Measurements from ENCODE around the gene AP5M1. TPM values are rescaled to one million over a fixed set of nuclear protein-coding genes. Genes with fewer than 3 reads are reported as not detected.
"Not testable (repeated sequence)": the region's sequence is repeated elsewhere in the genome, so short reads cannot be mapped to it uniquely, and the experiment has no call there.

Gene AP5M1
- total RNA-seq, 1 donor from 2014 or later: 79.1 TPM

DNA sequence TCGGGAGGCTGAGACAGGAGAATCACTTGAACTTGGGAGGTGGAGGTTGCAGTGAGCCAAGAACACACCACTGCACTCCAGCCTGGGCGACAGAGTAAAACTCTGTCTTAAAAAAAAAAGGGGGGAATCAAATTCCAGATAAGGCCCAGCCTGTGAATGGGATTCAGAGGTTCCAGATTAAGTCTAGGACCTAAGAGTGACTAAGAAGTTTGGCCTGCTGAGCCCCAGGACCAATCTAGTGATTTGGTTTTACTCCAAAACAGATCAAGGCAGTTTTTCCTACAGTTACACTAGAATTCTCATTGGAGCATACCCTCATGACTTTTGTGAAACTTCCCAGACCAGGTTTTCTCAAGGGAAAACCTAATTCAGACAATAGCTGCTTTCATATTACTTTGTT, 22.8 kb upstream of the AP5M1 start:
- Mint-ChIP-seq H3K27me3 (ENCODE audit: insufficient read depth, low read depth) (no peaks in the 10 kb centered on the region), H3K27ac (no peak overlapping the region), H3K9me3 (no peaks in the 10 kb centered on the region), H3K36me3 (peaks cover 19% of the 10 kb centered on the region), H3K4me1 (peaks cover 9% of the 10 kb centered on the region), H3K4me3 (no peak overlapping the region)
- Histone ChIP-seq H2AFZ (replicated peaks) (no peak overlapping the region), H3K4me1 (peaks cover 2% of the 10 kb centered on the region), H3K4me2 (no peak overlapping the region), H3K9me3 (ENCODE audit: low read depth) (no peaks in the 10 kb centered on the region), H3K27me3 (no peaks in the 10 kb centered on the region), H3K36me3 (peaks cover 14% of the 10 kb centered on the region), H4K20me1 (ENCODE audit: low read depth) (peaks cover 44% of the 10 kb centered on the region), H3K79me2 (ENCODE audit: low read depth) (peaks cover 79% of the 10 kb centered on the region), H3K9ac (no peak overlapping the region), H3K27ac (no peak overlapping the region), H3F3A (ENCODE audit: low read depth) (peaks cover 9% of the 10 kb centered on the region), H3K4me3 (no peak overlapping the region)
- no peak for TF ChIP-seq CTCF (IDR thresholded peaks at IDR 0.05)
- no peak for TF ChIP-seq EZH2phosphoT487 (IDR thresholded peaks at IDR 0.05)
- TF ChIP-seq EZH2 (IDR thresholded peaks at IDR 0.05): no peak
- DNase-seq (ENCODE audit: low spot score): no peak

DNA sequence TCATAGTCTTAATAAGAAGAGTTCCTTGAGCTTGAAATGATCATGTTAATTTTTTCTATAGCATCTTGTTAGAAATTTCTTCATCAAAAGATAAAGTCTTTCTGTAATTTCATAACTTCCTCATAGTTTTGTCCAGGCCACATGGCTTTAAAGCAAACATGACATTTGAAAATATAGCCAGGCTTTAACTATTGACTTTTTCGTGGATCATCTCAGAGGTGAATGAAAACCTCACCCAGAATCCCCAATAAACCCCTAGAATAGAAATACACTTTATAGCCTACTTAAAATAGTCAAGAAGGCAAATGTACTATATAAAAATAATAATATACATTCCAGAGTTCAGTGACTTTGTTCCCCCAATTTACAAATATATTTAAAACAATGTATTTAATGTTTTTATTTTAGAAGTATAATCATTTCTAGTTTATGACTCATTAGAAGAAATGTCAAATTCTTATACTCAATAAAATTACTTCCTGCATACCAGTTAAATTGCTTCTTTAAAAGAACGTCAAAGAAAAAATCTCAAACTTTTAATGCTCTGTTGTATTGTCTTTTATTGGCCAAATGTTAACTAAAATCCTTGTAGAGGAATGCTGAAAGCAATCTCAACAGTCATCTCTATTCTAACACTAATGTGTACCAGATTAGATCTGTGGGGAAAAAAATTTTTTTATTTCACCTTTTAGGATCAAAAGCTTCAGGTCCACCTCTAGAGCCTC, 21.7 kb upstream of the AP5M1 start:
- Histone ChIP-seq H3K79me2 (ENCODE audit: low read depth) (peaks cover 90% of the 10 kb centered on the region), H4K20me1 (ENCODE audit: low read depth) (peaks cover 55% of the 10 kb centered on the region), H3F3A (ENCODE audit: low read depth) (peaks cover 12% of the 10 kb centered on the region), H2AFZ (replicated peaks) (no peak overlapping the region), H3K4me2 (no peak overlapping the region), H3K36me3 (peaks cover 14% of the 10 kb centered on the region), H3K27ac (no peak overlapping the region), H3K4me1 (peaks cover 13% of the 10 kb centered on the region), H3K9ac (no peak overlapping the region), H3K4me3 (no peak overlapping the region), H3K27me3 (no peaks in the 10 kb centered on the region), H3K9me3 (ENCODE audit: low read depth) (no peaks in the 10 kb centered on the region)
- no peak for TF ChIP-seq CTCF (IDR thresholded peaks at IDR 0.05)
- no peak for TF ChIP-seq EZH2phosphoT487 (IDR thresholded peaks at IDR 0.05)
- no peak for TF ChIP-seq EZH2 (IDR thresholded peaks at IDR 0.05)
- Mint-ChIP-seq H3K27ac (no peak overlapping the region), H3K27me3 (ENCODE audit: insufficient read depth, low read depth) (no peaks in the 10 kb centered on the region), H3K9me3 (no peaks in the 10 kb centered on the region), H3K4me3 (no peak overlapping the region), H3K36me3 (peaks cover 16% of the 10 kb centered on the region), H3K4me1 (peaks cover 10% of the 10 kb centered on the region)
- no peak for DNase-seq (ENCODE audit: low spot score)

DNA sequence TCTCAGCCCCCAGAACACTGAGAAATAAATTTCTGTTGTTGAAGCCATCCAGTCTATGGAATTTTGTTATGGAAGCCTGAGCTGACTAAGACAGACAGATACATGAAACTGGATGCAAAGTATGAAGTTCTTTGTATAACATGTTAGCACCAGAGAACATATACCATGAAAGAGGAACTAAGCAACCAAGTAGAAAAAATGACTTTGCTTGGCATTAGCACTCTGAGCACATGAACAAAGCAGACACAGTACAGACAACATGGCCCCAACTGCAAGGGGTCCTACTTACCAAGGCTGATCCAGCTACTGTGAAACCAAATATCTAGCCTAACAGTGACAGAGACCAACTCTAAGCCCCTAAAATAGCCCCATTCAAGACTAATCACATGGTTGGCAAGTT, 13.9 kb upstream of the AP5M1 start:
- peaks cover 35% of the 10 kb centered on the region for H3K9me3 Mint-ChIP-seq
- Histone ChIP-seq H3K4me3 (no peak overlapping the region), H3K9me3 (ENCODE audit: low read depth) (no peaks in the 10 kb centered on the region), H3K27me3 (no peaks in the 10 kb centered on the region), H3K4me2 (no peak overlapping the region), H3K4me1 (peaks cover 17% of the 10 kb centered on the region), H3F3A (ENCODE audit: low read depth) (peaks cover 12% of the 10 kb centered on the region), H2AFZ (replicated peaks) (no peak overlapping the region), H3K27ac (no peak overlapping the region), H3K79me2 (ENCODE audit: low read depth) (peaks cover 100% of the 10 kb centered on the region), H3K9ac (no peak overlapping the region), H3K36me3 (no peaks in the 10 kb centered on the region), H4K20me1 (ENCODE audit: low read depth) (peaks cover 98% of the 10 kb centered on the region)
- peaks cover 2% of the 10 kb centered on the region for H3K4me1 Mint-ChIP-seq
- H3K27ac Mint-ChIP-seq: no peak overlapping the region
- no peak for DNase-seq (ENCODE audit: low spot score)
- TF ChIP-seq EZH2phosphoT487 (IDR thresholded peaks at IDR 0.05): no peak
- H3K27me3 Mint-ChIP-seq (ENCODE audit: insufficient read depth, low read depth): no peaks in the 10 kb centered on the region
- H3K36me3 Mint-ChIP-seq: peaks cover 54% of the 10 kb centered on the region
- H3K4me3 Mint-ChIP-seq: no peak overlapping the region

DNA sequence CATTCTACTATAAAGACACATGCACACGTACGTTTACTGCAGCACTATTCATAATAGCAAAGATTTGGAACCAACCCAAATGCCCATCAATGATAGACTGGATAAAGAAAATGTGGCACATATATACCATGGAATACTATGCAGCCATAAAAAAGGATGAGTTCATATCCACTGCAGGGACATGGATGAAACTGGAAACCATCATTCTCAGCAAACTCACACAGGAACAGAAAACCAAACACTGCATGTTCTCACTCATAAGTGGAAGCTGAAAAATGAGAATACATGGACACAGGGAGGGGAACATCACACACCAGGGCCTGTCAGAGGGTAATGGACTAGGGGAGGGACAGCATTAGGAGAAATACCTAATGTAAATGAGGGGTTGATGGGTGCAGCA, 10.6 kb upstream of the AP5M1 start:
- H3K27ac Mint-ChIP-seq; H3K36me3 ChIP-seq; H3K4me3 Mint-ChIP-seq; H3K27ac ChIP-seq; H3K27me3 Mint-ChIP-seq (ENCODE audit: insufficient read depth, low read depth); H3K9me3 ChIP-seq (ENCODE audit: low read depth); H3F3A ChIP-seq (ENCODE audit: low read depth); H3K4me1 ChIP-seq; H3K27me3 ChIP-seq; H2AFZ ChIP-seq (replicated peaks); H3K4me3 ChIP-seq; H3K9ac ChIP-seq; H3K4me1 Mint-ChIP-seq; H3K4me2 ChIP-seq; DNase-seq (ENCODE audit: low spot score): not testable (repeated sequence)
- Histone ChIP-seq H3K79me2 (ENCODE audit: low read depth) (peaks cover 100% of the 10 kb centered on the region), H4K20me1 (ENCODE audit: low read depth) (peaks cover 97% of the 10 kb centered on the region)
- Mint-ChIP-seq H3K9me3 (peaks cover 34% of the 10 kb centered on the region), H3K36me3 (peaks cover 50% of the 10 kb centered on the region)

All from neural progenitor cell (in vitro differentiated cells).